HCT116 (cell line): ENCODE results near the gene SMYD3.

Experiments used
- CTCF ChIP-seq, 3 experiments: fragments of 200-600 bp in 1 of 3; sonication (generic) in 1 of 3; IDR thresholded peaks in 2 of 3; conservative IDR thresholded peaks in 1 of 3; 2 replicates each; pipeline ENCODE4 v1.5.1; 2012 to 2017; ENCODE audit warnings: low read depth in 2 of 3, low read length in 2 of 3, antibody characterized with exemption in 1 of 3, borderline replicate concordance in 1 of 3, control low read depth in 1 of 3, mild to moderate bottlenecking in 1 of 3, mixed read lengths in 1 of 3, mixed run types in 1 of 3, moderate library complexity in 1 of 3; ENCODE audit not compliant: insufficient read depth in 1 of 3
- ELF1 ChIP-seq: IDR thresholded peaks from 2 replicates; pipeline ENCODE4 v1.6.1; 2012; ENCODE audit warnings: low read depth, borderline replicate concordance
- EZH2phosphoT487 ChIP-seq: fragments of 200-600 bp; IDR thresholded peaks from 2 replicates; pipeline ENCODE4 v1.6.1; 2018; ENCODE audit warnings: antibody characterized with exemption, borderline replicate concordance
- POLR2AphosphoS5 ChIP-seq: IDR thresholded peaks from 2 replicates; pipeline ENCODE4 v1.6.1; 2011; ENCODE audit warnings: mild to moderate bottlenecking, low read depth, low read length, moderate library complexity
- RAD21 ChIP-seq: IDR thresholded peaks from 2 replicates; pipeline ENCODE4 v1.6.1; 2012; ENCODE audit warnings: low read depth, mild to moderate bottlenecking
- SP1 ChIP-seq: IDR thresholded peaks from 2 replicates; pipeline ENCODE4 v1.6.1; 2012; ENCODE audit warnings: low read depth
- YY1 ChIP-seq: IDR thresholded peaks from 2 replicates; pipeline ENCODE4 v1.6.1; 2011; ENCODE audit warnings: low read length, low read depth, moderate library complexity, mild to moderate bottlenecking; ENCODE audit not compliant: insufficient replicate concordance; ENCODE audit errors: extremely low read depth
- ZFX ChIP-seq: fragments of 450-650 bp; IDR thresholded peaks from 2 replicates; pipeline ENCODE4 v1.6.1; 2017
- ZNF274 ChIP-seq: fragments of 200-500 bp; sonication (Bioruptor generic); IDR thresholded peaks from 2 replicates; pipeline ENCODE4 v1.6.1; 2014; ENCODE audit warnings: mild to moderate bottlenecking, low read depth, low read length, inconsistent platforms
- TF ChIP-seq, protein P1 (sequence below): IDR thresholded peaks from 2 replicates; pipeline ENCODE4 v1.6.1; 2011; ENCODE audit warnings: mild to moderate bottlenecking, low read length, moderate library complexity; ENCODE audit not compliant: insufficient replicate concordance; ENCODE audit errors: extremely low read depth

- TF ChIP-seq ZFX, result no peak
- no peak for TF ChIP-seq CTCF (IDR thresholded peaks at IDR 0.05 in 2 of 3, conservative IDR thresholded peaks at IDR 0.05 in 1 of 3; ENCODE audit: borderline replicate concordance in 1 of 3, insufficient read depth in 1 of 3, low read depth in 2 of 3, low read length in 2 of 3)
- no peak for TF ChIP-seq RAD21
- TF ChIP-seq SP1, result no peak
- TF ChIP-seq YY1, result no peak
- TF ChIP-seq, protein P1, sequence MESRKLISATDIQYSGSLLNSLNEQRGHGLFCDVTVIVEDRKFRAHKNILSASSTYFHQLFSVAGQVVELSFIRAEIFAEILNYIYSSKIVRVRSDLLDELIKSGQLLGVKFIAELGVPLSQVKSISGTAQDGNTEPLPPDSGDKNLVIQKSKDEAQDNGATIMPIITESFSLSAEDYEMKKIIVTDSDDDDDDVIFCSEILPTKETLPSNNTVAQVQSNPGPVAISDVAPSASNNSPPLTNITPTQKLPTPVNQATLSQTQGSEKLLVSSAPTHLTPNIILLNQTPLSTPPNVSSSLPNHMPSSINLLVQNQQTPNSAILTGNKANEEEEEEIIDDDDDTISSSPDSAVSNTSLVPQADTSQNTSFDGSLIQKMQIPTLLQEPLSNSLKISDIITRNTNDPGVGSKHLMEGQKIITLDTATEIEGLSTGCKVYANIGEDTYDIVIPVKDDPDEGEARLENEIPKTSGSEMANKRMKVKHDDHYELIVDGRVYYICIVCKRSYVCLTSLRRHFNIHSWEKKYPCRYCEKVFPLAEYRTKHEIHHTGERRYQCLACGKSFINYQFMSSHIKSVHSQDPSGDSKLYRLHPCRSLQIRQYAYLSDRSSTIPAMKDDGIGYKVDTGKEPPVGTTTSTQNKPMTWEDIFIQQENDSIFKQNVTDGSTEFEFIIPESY, result no peak
- no peak for TF ChIP-seq POLR2AphosphoS5
- TF ChIP-seq ELF1, result no peak
- TF ChIP-seq EZH2phosphoT487, result no peak
- no peak for TF ChIP-seq ZNF274
These were observed 580.2 kb downstream of the SMYD3 start for GRCh38 chr1:245926888-245927287.
